Stimulated activated CD4-positive, alpha-beta T cell treated with anti-CD3 and anti-CD28 coated beads, Interleukin-15, amount 100 ng/mL, for 24 hours (primary cell): Measurements from ENCODE around the gene NR5A2.
"Not testable (repeated sequence)": the region's sequence is repeated elsewhere in the genome, so short reads cannot be mapped to it uniquely, and the experiment has no call there.

Experiments
- DNase-seq: peaks from one replicate; pipeline ENCODE4 v3.0.0-alpha.2; 2020

NR5A2 gene

DNA sequence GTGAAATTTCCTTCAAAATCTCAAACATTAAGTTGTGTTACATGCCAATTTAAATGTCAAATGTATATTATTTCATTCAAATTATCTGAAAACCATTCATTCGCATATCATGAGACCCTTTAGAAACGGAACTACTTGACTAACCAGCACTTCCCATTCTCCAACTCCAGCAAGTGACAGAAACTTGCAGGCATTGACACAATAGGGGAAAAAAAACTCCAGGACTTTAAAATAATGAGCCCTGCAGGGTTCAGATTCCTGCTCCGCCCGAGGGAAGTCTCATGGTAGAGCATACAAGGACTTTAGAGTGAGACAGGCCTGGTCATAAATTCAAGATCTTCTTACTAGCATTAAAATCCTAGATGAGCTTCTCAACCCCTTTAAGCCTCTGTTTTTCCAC, 138.9 kb downstream of the NR5A2 start:
- DNase-seq: no peak

DNA sequence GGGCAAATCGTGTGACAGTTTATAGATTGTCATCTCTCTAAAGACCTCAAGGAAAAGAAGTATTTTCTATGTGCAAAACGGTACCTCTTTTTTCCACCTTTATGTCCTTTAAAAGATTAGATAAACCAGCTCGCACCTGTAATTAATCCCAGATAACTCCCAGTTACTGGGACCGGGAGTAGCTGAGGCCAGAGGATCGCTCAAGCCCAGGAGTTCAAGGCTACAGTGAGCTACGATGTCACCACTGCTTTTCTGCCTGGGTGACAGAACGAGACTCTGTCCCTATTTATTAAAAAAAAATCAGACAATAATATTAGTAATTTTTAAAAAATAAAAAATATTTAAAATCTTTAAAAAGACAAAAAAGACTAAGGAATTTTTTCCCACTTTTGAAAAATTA, 141.4 kb downstream of the NR5A2 start:
- DNase-seq: no peak

DNA sequence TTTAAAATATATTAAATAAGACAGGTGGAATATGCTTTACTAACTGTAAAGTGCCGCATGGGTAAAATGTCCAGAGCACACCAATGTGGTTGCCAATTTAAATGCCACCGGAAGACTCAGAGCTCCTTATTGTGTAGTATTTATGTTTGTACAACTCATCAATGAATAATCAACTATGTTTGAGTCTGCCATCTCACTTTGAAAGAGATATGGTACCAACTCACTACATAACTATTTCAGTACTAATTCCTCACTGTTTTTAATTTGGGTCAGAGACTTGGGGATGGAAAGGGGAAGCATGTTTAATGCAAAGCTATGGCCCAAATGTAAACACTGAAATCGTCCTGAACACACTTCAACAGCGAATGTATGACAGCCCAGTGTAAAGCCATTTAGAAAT, 144.8 kb downstream of the NR5A2 start:
- no peak for DNase-seq

DNA sequence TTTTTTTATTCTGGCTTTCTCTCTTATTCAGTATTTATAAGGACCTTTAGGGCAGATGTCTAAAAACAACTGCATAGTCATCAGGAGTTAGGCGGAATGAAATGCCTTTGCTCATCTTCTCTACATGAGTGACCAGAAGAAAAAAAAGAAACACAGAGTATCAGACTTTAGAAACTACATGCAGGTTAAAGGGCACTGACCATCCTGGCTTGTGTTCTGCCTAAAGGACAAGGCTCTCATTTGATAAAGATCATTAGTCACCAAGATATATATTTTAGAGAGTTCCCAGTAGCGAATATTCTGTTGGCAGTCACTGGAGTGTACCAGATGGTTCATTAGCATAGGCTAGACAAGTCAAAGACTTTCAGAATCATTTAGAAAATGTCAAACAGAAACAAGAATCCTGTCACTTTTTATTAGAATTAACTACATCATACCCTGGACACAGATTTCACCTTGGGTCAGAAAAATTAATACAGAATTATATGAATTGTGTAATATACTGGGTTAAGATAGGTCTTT, 145.6 kb downstream of the NR5A2 start:
- DNase-seq: no peak

DNA sequence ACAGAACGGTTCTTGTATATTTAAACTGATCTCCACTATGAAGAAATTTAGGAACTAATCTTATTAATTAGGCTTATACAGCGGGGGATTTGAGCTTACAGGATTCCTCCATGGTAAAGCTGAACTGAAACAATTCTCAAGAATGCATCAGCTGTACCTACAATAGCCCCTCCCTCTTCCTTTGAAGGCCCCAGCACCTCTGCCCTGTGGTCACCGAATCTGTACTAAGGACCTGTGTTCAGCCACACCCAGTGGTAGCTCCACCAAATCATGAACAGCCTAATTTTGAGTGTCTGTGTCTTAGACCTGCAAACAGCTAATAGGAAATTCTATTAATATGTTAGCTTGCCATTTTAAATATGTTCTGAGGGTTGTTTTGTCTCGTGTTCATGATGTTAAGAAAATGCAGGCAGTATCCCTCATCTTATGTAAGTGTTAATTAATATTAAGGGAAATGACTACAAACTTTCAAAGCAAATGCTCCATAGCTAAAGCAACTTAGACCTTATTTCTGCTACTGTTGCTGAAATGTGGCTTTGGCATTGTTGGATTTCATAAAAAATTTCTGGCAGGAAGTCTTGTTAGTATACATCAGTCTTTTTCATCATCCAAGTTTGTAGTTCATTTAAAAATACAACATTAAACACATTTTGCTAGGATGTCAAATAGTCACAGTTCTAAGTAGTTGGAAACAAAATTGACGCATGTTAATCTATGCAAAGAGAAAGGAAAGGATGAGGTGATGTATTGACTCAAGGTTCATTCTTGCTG, 147.2 kb downstream of the NR5A2 start:
- no peak for DNase-seq

DNA sequence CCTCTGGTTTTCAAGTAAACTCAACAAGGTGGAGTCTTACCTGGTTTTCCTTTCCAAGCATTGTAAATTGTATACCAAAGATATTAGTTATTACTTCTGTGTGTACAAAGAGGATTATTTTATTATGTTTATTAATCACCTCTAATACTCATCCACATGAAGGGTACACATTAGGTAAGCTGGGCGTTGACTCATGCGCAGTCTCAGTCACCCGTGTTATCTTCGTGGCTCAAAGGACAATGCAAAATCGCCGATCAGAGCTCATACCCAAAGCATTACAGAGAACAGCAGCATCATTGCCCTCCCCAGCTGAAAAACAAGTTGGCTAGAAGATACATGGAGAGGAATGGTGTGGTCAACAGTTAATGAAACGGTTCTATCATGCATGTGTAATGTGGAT, 148.7 kb downstream of the NR5A2 start:
- DNase-seq: no peak

DNA sequence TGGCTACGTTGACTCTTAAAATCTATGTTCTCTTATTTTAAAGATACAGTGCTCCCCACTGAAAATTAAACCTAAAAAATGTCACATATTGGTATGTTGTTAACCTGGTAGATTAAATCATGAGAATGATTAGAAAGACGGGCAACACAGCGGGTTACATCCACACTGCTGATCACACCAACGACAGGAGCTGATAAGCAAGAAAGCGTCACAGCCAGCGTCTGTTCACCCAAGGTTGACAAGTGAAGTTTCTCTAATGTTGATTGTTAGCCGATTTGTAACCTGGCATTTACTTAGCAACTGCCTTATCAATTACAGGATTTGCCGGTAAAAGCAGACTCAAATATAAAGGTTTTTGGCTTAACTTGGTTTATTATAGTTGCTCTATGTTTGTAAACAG, 149.3 kb downstream of the NR5A2 start:
- no peak for DNase-seq

DNA sequence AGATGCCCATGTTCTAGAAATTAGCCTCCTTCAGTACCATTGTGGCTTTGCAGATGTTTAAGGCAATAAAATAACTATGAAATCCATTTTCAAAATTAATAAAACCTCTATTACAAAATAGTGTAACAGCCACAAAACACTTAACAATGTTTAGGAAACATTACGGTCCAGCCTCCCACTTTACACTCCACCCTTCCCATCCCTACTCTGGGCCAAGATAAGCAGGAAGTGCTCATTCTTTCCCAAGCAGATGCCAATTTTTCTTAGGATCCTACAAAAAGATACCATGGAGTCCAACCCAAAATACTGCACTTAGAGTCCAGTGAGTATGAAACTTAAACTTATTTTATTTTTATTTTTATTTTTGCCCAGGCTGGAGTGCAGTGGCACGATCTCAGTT, 150.8 kb downstream of the NR5A2 start:
- no peak for DNase-seq

DNA sequence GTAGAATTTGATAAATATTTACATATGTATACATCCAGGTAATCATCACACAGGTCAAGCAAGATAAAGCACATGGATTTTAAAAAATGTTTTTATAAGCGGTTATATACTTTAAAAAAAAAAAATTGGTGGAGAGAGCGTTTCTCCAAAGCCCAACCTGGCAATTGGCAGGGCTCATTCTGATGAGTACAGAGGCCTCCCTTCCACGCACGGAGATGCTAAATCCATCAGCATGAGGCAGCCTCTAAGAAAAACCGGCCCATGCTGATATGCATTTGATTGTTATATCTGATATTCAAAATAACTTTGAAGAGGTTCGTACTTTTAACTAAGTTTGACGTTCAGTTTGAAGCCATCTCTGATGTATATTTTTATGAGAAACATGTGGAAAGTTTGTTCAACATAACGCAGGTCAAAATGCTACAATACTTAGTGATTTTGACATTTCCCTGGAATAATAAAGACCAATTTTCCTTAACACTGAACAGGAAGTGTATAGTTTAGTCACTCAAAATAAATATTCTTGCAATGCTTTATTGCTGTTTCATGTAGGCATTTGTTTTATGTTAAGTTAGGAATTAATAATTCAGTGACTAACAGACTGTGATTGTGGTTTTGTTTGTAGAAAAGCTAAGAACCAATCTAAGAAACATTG, 151.7 kb downstream of the NR5A2 start:
- no peak for DNase-seq

DNA sequence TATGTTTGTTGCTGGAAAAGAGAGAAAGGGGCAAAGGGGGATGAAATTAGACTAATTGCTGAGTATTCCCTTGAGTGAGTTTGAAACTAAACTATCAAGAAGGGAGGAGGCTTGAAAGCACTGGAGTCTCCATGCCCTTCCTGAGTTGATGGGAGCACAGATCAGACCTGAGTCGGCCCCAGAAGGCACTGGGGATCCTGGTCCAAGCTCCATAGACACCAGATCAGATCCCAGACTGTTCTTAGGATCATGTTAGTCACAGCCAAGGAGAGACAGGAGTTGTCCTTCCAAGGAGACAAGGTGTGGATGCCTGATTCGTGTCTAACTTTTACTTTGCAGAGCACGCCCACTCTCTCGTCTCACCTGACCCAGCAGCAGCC, 152.3 kb downstream of the NR5A2 start:
- DNase-seq: no peak

DNA sequence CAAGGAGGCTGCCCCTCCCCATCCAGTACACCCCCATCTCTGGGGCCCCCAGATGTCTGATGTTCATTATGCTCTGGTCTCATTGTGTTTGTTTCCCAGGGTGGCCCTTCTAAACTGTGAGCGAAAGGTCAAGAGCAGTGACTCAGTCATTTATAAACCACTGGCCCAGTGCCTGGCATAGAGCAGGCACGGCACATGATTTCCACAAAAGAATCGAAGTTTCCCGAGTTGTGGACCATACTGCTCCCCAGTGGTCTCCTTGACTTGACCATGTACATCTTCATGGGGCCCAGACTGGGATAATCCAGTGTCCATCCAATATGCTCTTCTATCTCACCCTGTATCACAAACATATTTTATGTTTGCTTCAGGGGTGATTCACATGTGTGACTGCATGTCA, 153.3 kb downstream of the NR5A2 start:
- no peak for DNase-seq

DNA sequence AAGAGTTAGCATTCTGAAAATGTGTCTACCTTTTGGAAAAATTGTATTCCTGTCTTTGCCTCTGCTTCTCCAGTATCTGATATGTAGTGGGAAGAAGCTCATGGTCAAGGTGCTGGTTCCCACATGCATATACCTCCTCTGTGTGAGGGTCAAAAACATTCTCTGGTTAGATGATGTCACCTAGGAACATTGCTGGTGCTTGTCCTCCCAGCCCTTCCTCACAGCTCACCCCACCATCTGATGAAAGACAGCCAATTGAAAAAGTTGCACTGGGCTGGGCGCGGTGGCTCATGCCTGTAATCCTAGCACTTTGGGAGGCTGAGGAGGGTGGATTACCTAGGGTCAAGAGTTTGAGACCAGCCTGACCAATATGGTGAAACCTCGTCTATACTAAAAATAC, 154.4 kb downstream of the NR5A2 start:
- DNase-seq: no peak

DNA sequence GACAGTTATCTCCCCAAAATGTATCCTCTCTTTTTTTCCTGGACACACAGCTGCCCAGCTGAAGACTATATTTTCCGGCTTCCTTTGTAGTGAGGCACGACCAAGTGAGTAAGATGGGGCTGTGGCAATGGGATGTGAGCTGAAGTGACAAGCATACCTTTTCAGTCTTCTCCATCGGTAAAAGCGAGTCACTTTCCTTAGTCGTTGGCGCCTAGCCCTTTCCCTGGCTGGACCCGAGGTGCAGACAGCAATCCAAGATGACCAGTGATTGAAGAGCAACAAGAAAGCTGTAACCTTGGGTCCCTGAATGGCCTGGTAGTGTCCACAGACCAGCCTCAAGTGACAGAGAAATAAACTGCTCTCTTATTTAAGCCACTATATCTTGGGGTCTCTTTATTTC, 155.2 kb downstream of the NR5A2 start:
- DNase-seq: no peak

DNA sequence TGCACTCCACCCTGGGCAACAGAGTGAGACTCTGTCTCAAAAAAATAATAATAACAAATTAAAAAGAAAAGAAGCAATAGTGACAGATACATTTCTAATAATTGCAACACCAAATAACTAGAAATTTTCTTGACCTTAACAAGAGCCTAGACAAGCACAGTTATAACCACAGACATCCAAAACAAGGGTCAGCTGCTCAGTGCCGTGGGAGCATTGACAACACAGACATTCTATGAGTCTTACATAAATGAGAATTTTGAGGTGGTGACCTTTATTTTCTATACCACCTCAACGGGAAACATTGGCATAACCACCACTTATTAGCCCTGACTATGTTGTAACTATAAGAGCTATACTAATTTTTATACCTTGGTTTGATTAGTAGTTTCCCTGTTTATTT, 156.1 kb downstream of the NR5A2 start:
- DNase-seq: no peak

DNA sequence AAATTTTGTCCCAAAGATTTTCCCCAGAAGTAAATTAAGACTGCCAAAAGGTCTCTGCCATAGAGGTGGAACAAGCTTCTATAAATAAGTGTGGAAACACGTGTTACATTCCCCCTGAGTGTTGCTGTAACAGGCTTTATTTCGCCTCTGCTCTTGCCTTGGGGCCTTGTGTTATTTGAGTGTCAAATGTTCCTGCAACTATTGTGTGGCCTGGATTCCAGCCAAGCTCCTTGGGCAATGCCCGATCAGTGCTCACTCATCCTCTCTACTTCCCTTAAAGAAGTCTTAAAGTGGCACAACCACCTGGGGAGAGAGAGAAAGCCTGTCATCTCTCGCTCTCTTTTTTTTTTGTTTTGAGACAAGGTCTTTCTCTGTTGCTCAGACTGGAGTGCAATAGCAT, 156.7 kb downstream of the NR5A2 start:
- no peak for DNase-seq

DNA sequence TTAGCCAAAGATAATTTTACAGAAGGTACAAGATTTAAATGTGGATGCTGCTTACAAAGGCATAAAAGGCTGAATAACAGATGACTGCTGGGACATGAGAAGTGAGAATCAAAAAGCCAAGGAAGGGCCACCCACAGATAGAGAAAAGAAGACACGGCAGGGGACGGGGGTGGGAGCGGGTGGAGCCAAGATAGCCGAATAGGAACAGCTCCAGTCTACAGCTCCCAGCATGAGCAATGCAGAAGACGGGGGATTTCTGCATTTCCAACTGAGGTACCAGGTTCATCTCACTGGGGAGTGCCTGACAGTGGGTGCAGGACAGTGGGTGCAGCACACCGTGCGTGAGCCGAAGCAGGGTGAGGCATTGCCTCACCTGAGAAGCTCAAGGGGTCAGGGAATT, 157.7 kb downstream of the NR5A2 start:
- DNase-seq: not testable (repeated sequence)

DNA sequence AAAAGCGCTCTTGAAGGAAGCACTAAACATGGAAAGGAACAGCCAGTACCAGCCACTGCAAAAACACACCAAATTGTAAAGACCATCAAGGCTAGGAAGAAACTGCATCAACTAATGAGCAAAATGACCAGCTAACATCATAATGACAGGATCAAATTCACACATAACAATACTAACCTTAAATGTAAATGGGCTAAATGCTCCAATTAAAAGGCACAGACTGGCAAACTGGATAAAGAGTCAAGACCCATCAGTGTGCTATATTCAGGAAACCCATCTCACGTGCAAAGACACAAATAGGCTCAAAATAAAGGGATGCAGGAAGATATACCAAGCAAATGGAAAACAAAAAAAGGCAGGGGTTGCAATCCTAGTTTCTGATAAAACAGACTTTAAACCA, 159.8 kb downstream of the NR5A2 start:
- not testable (repeated sequence) for DNase-seq

DNA sequence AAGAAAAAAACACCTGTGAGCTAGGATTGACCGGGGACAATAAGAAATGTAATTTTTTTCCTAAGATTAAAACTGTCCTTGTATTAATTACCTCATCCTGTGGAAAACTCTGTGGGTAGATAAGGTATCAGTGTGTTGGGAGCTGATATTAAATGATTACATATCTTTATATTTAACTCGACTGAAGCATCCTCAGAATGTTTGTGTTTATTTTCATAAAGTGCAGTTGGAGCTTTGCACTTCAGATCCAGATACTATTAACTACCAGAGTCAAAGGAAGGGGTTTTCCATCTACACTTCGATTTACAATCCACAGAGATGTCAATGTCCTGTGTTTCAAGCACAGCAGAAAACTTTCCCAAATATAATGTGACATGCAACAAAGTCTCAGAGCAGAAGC, 164.5 kb downstream of the NR5A2 start:
- DNase-seq: no peak

DNA sequence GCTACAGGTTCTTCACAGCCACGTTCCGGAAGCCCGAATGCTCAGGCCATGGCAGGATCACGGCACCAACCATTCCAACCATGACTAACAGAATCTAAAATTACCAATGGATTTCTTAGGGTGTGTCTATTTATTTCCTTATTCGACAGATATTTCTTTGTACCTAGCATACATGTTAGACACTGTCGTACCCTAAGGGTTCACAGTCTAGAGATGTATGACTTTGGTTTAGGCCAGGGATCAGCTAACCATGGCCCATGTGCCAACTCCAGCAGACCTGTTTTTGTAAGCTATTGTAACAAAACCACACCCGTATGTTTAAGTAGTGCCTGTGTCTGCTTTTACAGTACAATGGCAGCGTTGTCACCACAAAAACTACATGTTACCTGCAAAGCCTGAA, 167.0 kb downstream of the NR5A2 start:
- no peak for DNase-seq

DNA sequence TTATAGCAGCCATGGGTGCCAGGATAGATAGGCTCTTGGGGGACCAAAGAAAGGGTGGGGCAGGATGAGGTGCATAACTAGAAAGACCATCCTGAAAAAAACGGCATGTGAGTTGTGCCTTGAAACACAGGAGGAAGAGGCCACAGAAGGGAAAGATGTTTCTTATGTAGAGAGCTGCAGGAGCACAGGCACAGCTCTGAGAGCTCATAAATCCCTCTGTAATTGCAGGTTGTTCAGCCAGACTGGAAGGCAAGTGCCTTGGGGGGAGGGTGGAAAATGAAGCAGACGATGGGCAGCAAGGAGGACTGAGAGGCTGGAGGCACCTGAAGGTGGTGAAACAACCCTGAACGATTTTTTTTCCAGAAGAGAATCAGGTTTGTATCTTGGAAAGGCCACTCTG, 170.7 kb downstream of the NR5A2 start:
- DNase-seq: no peak

DNA sequence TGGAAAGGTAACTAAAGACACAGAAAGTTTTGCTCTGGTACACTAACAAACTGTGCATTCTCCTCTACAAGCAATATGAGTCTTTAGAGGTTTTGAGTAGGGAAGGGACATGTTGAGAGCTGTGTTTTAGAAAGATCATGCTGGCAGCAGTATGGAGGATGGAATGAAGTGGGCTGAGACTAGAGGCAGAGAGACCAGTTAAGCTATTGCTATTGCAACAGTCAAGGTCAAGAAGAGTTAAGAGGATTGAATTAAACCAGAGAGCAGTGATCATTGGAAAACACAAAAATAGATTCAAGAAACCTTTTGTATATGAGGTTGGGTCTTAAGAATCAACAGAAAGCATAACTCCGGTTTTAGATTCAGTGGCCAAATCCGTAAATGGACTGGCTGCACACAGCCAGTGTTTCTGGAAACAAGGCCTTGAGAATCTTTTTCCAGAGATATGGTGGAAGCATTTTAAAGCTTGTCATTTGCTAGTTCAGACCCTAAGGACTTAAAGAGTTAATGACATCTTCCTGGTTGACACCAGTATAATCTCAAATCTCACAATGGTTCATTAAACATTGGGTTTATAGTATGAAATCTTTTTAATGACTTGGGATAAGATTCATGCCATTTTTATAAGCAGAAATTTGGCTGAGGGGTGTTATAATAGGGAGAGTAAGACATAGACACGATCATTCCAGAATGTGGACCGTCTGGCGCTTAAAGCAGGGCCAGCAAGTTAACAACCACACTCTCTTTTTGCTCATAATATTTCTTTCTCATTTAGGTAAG, 177.9 kb downstream of the NR5A2 start:
- no peak for DNase-seq

DNA sequence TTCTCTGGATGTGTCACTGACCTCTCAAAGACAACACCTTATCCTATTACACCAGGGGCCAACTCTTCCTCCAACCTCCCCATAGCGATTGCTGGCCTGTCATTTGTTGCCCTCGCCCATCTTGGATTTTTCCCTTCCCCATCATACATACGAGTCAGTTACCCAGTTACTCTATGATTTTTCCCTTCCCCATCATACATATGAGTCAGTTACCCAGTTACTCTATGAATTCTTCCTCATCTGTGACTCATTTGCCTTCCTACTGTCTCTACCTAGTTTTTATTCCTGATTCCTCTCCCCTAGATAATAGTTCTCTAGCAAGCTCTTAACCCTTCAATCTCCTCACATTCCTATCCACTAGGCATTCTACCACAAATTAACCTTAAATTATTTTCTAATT, 178.8 kb downstream of the NR5A2 start:
- no peak for DNase-seq

DNA sequence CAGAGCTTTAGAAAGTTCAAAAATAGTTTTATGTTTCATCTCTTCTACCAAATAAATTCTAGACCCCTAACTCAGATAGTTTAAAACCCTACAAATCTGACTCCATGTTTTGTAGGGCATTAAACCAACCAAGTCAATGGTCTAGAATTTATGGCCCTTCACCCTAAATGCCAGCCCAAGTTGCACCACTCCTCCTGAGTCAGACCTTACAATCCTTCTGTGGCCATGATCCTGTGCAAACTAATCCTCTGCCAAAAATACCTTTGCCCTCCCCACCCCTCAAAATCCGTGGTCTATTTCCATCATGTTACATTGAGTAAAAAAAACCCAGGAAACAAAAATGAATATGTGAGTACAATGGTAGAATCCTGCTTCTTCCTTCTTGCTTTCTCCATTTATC, 179.3 kb downstream of the NR5A2 start:
- DNase-seq: no peak

DNA sequence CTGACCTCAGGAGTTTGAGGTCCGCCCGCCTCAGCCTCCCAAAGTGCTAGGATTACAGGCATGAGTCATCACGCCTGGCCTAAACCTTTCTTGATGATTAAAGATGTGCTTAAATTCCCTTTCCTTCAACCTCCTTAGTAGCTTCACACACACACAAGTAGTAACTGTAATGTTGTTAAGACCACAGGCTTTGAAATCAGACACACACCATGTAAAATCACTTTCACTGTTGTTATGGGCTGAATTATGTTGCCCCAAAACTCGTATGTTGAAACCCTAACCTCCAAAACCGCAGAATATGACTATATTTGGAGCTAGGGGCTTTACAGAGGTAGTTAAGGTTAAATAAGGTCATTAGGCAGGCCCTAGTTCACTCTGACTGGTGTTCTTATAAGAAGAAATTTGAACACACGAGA, 180.2 kb downstream of the NR5A2 start:
- no peak for DNase-seq
